Measurements from ENCODE around the gene ANO2. TPM values are rescaled to one million over a fixed set of nuclear protein-coding genes. Genes with fewer than 3 reads are reported as not detected.

The ANO2 gene
- total and polyA plus RNA-seq, 2 experiments from 2014 or later: 2.3 to 4.6 TPM

- DNase-seq (ENCODE audit: low spot score) (no peak), ATAC-seq (no peak)
- no peak overlapping the region for H3K27ac Mint-ChIP-seq
- H3K9me3 Mint-ChIP-seq: no peaks in the 10 kb centered on the region; the same call in 2 of the 3 replicates
- 0 out of 2 replicates have a peak, but pooled peaks cover 2% of the 10 kb centered on the region for H3K9me2 ChIP-seq (ENCODE audit: insufficient read depth)
- no peaks in the 10 kb centered on the region for H4K20me1 ChIP-seq (replicated peaks; ENCODE audit: insufficient read depth)
- TF ChIP-seq CREB1 (CRISPR knock-in tag; IDR thresholded peaks at IDR 0.05; ENCODE audit: low read depth): no peak
- TF ChIP-seq JUNB (IDR thresholded peaks at IDR 0.05; ENCODE audit: unreplicated experiment): no peak
- no peak for TF ChIP-seq ZNF331 (CRISPR knock-in tag; IDR thresholded peaks at IDR 0.05; ENCODE audit: low read depth)
- TF ChIP-seq STAT1 (IDR thresholded peaks at IDR 0.05; ENCODE audit: unreplicated experiment): no peak
- TF ChIP-seq EZH2phosphoT487 (IDR thresholded peaks at IDR 0.05; ENCODE audit: unreplicated experiment): no peak
- no peak for TF ChIP-seq EZH2 (IDR thresholded peaks at IDR 0.05; ENCODE audit: low read depth, unreplicated experiment)
- TF ChIP-seq ZNF114 (CRISPR knock-in tag; IDR thresholded peaks at IDR 0.05): no peak
- TF ChIP-seq POLR2AphosphoS5 (IDR thresholded peaks at IDR 0.05; ENCODE audit: low read depth): no peak
- TF ChIP-seq CTCF (conservative IDR thresholded peaks at IDR 0.05; ENCODE audit: low read depth in 2 of 2): no peak
- no peak for TF ChIP-seq REST (IDR thresholded peaks at IDR 0.05; ENCODE audit: unreplicated experiment)
- no peak for TF ChIP-seq NANOG (IDR thresholded peaks at IDR 0.05; ENCODE audit: borderline replicate concordance)
- TF ChIP-seq ETS1 (IDR thresholded peaks at IDR 0.05): no peak
- no peak for TF ChIP-seq ZNF462 (CRISPR knock-in tag; IDR thresholded peaks at IDR 0.05)
- H3K36me3 ChIP-seq (ENCODE audit: insufficient read depth): no peaks in the 10 kb centered on the region
- H3F3A ChIP-seq (replicated peaks; ENCODE audit: low read depth): no peaks in the 10 kb centered on the region
- H3K4me3 ChIP-seq: no peak overlapping the region
- no peaks in the 10 kb centered on the region for H3K27me3 ChIP-seq (ENCODE audit: insufficient read depth)
- H3K79me2 ChIP-seq (replicated peaks; ENCODE audit: insufficient read depth): no peaks in the 10 kb centered on the region
- H3K4me2 ChIP-seq: no peak overlapping the region
- no peak overlapping the region for H3K27ac ChIP-seq (ENCODE audit: low read depth)
- H3K4me1 Mint-ChIP-seq: no peaks in the 10 kb centered on the region
- H3K4me3 Mint-ChIP-seq: no peak overlapping the region
- peaks cover 4% of the 10 kb centered on the region for H3K27me3 Mint-ChIP-seq (ENCODE audit: insufficient read depth, low read depth, poor library complexity)
- H3K36me3 Mint-ChIP-seq (ENCODE audit: low read depth): no peaks in the 10 kb centered on the region
- H3K4me1 ChIP-seq (ENCODE audit: insufficient read depth): no peaks in the 10 kb centered on the region
- no peak overlapping the region for H2AFZ ChIP-seq
These were observed 208.5 kb downstream of the ANO2 start for GRCh38 chr12:5736527-5736926.

Measured in GM23338 (cell line).